Parathyroid adenoma (tissue), 2 donors: ENCODE data around the gene CXCL16.
A peak's percentile ranks its signal among the peaks of the same experiment; 100 is the strongest.
"Not testable (repeated sequence)": the region's sequence is repeated elsewhere in the genome, so short reads cannot be mapped to it uniquely, and the experiment has no call there.

Source experiments
- H2AFZ ChIP-seq: fragments of 300-600 bp; sonication (generic); one replicate; pipeline ENCODE4 v1.7.0; 2017; ENCODE audit warnings: antibody characterized with exemption, mild to moderate bottlenecking
- H3K27ac ChIP-seq: fragments of 300-600 bp; sonication (generic); one replicate; pipeline ENCODE4 v1.7.0; 2017
- H3K27me3 ChIP-seq: fragments of 300-600 bp; sonication (generic); one replicate; pipeline ENCODE4 v1.7.0; 2017; ENCODE audit warnings: low read length; ENCODE audit not compliant: control insufficient read depth, insufficient read depth
- H3K36me3 ChIP-seq: fragments of 300-600 bp; sonication (generic); one replicate; pipeline ENCODE4 v1.7.0; 2017; ENCODE audit warnings: low read length; ENCODE audit not compliant: control insufficient read depth, insufficient read depth
- H3K4me1 ChIP-seq: fragments of 300-600 bp; sonication (generic); one replicate; pipeline ENCODE4 v1.7.0; 2017; ENCODE audit warnings: control low read depth
- H3K4me2 ChIP-seq: fragments of 300-600 bp; sonication (generic); one replicate; pipeline ENCODE4 v1.7.0; 2017; ENCODE audit warnings: low read length
- H3K4me3 ChIP-seq: fragments of 300-600 bp; sonication (generic); one replicate; pipeline ENCODE4 v1.7.0; 2017; ENCODE audit warnings: low read depth, low read length
- H3K79me2 ChIP-seq: fragments of 300-600 bp; sonication (generic); one replicate; pipeline ENCODE4 v1.7.0; 2017; ENCODE audit warnings: control low read depth
- H3K9ac ChIP-seq: fragments of 300-600 bp; sonication (generic); one replicate; pipeline ENCODE4 v1.7.0; 2017; ENCODE audit warnings: mild to moderate bottlenecking
- H3K9me3 ChIP-seq: fragments of 300-600 bp; sonication (generic); one replicate; pipeline ENCODE4 v1.7.0; 2017; ENCODE audit warnings: low read length; ENCODE audit not compliant: control insufficient read depth
- TF ChIP-seq, protein P1 (sequence below): fragments of 300-600 bp; sonication (generic); IDR thresholded peaks from one replicate; pipeline ENCODE4 v1.7.0; 2017; ENCODE audit warnings: antibody characterized with exemption, mild to moderate bottlenecking
- donor health status: primary hyperparathyroidism.

The CXCL16 gene

DNA sequence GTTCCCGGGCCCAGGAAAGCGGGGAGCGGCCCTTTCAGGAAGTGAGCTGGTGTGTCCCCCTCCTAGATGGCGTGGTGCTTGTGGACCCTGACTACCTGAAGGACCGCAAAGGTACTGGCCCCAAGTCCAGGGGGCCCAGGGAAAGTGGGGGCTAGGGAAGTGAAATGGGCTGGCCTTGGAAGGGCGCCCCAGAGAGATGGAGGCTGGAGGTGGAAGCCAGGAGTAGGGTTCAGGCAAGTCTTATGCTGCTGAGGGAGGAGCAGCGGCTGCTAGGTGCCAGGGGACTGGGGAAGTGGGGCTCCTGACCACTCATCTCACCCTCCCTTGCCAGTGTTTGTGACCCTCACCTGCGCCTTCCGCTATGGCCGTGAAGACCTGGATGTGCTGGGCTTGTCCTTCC lies 23.6 kb downstream of the CXCL16 start:
- Histone ChIP-seq H3K4me1 (peaks cover 6% of the 10 kb centered on the region), H3K36me3 (no peaks in the 10 kb centered on the region), H3K4me3 (no peak overlapping the region), H3K9me3 (no peaks in the 10 kb centered on the region), H3K79me2 (no peaks in the 10 kb centered on the region), H3K27ac (no peak overlapping the region), H3K4me2 (no peak overlapping the region), H3K9ac (no peak overlapping the region), H3K27me3 (no peaks in the 10 kb centered on the region), H2AFZ (no peak overlapping the region)
- TF ChIP-seq, protein P1, sequence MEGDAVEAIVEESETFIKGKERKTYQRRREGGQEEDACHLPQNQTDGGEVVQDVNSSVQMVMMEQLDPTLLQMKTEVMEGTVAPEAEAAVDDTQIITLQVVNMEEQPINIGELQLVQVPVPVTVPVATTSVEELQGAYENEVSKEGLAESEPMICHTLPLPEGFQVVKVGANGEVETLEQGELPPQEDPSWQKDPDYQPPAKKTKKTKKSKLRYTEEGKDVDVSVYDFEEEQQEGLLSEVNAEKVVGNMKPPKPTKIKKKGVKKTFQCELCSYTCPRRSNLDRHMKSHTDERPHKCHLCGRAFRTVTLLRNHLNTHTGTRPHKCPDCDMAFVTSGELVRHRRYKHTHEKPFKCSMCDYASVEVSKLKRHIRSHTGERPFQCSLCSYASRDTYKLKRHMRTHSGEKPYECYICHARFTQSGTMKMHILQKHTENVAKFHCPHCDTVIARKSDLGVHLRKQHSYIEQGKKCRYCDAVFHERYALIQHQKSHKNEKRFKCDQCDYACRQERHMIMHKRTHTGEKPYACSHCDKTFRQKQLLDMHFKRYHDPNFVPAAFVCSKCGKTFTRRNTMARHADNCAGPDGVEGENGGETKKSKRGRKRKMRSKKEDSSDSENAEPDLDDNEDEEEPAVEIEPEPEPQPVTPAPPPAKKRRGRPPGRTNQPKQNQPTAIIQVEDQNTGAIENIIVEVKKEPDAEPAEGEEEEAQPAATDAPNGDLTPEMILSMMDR, result no peak

DNA sequence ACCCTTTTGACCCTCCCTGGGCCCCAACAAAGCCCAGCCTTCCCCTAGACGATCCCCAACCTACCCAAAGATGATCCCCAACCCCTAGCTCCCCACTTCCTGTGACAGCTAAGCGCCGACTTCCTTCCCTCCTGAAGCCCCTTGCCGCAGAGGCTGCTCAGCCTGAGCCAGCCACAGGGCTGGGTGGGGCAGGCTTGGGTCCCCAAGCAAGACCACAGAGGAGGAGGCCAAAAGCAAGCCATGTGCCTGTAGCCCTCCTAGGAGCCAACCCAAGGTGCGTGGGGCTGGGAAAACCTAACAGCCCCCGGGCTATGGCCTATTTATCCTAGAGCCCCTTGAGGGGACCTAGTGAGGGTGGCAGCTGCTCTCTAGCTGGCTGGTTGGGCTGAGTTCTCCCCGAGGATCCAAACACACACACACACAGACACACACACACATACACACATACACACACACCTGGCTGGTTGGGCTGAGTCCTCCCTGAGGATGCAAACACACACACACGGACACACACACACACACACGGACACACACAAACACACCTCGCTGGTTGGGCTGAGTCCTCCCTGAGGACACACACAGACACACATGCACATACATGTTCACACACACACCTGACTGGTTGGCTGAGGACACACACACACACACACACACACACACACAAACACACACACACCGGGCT lies 24.5 kb downstream of the CXCL16 start:
- no peak overlapping the region for H3K4me3 ChIP-seq
- H3K36me3 ChIP-seq, result no peaks in the 10 kb centered on the region
- no peak overlapping the region for H3K27ac ChIP-seq
- H3K9me3 ChIP-seq, result no peaks in the 10 kb centered on the region
- H3K4me2 ChIP-seq, result no peak overlapping the region
- H3K79me2 ChIP-seq, result no peaks in the 10 kb centered on the region
- H2AFZ ChIP-seq, result no peak overlapping the region
- H3K27me3 ChIP-seq, result no peaks in the 10 kb centered on the region
- no peak overlapping the region for H3K9ac ChIP-seq
- H3K4me1 ChIP-seq, result peaks cover 8% of the 10 kb centered on the region
- TF ChIP-seq, protein P1, result no peak

DNA sequence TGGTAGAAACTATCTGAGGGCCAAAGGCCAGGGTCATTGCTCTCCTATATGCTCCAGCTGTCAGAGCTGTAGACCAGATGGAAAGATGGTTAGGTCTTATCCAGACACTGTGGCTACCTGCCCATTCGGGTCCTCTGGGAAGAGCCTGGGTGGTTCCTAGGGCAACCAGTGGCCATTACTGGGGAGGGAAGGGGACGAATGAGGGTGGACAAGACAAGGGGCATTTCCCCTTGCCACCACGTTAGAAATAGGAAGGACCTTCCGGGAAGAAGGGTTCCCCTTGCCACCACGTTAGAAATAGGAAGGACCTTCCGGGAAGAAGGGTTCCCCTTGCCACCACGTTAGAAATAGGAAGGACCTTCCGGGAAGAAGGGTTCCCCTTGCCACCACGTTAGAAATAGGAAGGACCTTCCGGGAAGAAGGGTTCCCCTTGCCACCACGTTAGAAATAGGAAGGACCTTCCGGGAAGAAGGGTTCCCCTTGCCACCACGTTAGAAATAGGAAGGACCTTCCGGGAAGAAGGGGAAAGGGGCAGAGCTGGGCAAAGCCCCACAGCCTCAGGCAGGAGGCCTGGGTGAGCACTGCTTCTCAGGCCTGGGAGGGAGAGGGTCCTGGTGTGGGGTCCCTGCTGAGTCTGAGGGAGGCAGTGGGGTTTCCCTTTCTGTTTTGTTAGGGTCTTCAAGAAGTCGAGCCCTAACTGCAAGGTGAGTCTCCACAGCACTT lies 25.2 kb downstream of the CXCL16 start:
- H3K9me3 ChIP-seq, H3K27me3 ChIP-seq, H3K4me1 ChIP-seq, H3K27ac ChIP-seq, H3K36me3 ChIP-seq, H3K9ac ChIP-seq, H3K4me2 ChIP-seq, H3K79me2 ChIP-seq, H2AFZ ChIP-seq, H3K4me3 ChIP-seq: not testable (repeated sequence)

DNA sequence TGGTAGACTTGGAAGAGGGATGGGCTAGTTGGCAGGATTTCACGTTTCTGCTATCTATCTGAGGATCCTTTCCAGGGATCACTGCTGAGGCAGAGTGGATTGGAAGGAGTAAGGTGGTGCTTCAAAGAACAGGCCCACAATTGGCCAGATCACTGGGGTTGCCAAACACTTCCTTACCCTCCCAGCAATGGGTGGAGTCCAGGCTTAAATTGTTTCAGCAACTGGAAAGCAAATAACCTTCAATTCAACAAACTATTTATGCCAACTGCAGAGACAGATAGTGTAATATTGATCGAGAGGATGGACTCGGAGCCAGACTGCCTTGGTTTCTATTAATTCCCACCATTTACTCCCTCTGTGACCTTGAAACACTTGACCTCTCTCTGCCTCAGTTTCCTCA lies 27.2 kb downstream of the CXCL16 start:
- Histone ChIP-seq H3K4me3 (no peak overlapping the region), H3K36me3 (no peaks in the 10 kb centered on the region), H3K4me2 (no peak overlapping the region), H3K27me3 (no peaks in the 10 kb centered on the region), H3K79me2 (no peaks in the 10 kb centered on the region), H3K27ac (no peak overlapping the region), H3K4me1 (peaks cover 11% of the 10 kb centered on the region), H3K9ac (no peak overlapping the region), H3K9me3 (no peaks in the 10 kb centered on the region), H2AFZ (no peak overlapping the region)
- TF ChIP-seq, protein P1, result no peak

DNA sequence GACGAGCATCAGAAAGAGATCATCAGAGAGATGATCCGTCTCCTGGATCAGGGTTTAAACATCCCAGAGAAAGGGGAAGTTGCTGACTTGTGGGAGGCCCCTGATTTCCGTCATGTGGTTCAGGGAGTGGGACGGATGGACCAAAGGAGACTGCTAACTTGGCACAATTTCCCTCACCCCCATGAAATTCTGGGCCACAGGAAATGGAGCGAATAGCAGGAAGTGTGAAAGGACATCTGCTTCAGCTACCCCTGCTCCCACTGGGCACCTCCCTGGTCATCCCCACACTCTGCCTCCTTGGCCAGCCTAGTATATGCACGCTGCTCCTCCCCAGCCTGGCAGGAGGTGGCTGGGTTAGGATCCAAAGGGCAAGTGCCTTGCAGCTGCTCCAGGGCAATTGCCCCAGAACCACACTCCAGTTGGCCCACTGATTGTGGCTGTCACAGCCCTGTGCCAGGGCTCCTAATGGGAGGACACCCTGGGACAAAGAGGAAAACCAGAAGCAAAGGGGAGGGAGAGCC lies 28.0 kb downstream of the CXCL16 start:
- H3K36me3 ChIP-seq, result no peaks in the 10 kb centered on the region
- no peaks in the 10 kb centered on the region for H3K9me3 ChIP-seq
- TF ChIP-seq, protein P1, result no peak
- H3K4me3 ChIP-seq, result peak overlapping the region; percentile 70
- H3K79me2 ChIP-seq, result no peaks in the 10 kb centered on the region
- H3K27ac ChIP-seq, result peak overlapping the region; percentile 69
- H2AFZ ChIP-seq, result no peak overlapping the region
- no peak overlapping the region for H3K9ac ChIP-seq
- peaks cover 11% of the 10 kb centered on the region for H3K4me1 ChIP-seq
- no peak overlapping the region for H3K4me2 ChIP-seq
- no peaks in the 10 kb centered on the region for H3K27me3 ChIP-seq
